Thyroid gland (tissue), 4 donors: ENCODE measurements around the gene WWC2. TPM values are rescaled to one million over a fixed set of nuclear protein-coding genes. Genes with fewer than 3 reads are reported as not detected.

ENCODE experiments used
- DNase-seq, 2 donors: peaks; one replicate each; pipeline ENCODE4 v3.0.0-alpha.2; 2019
- H3K27ac ChIP-seq, 3 donors: fragments of 200-600 bp; sonication (generic); 1 replicate in 2 of 3; 2 replicates in 1 of 3; pipeline ENCODE4 v1.5.1; 2016 to 2019; ENCODE audit warnings: mild to moderate bottlenecking in 1 of 3, moderate library complexity in 1 of 3
- H3K27me3 ChIP-seq: fragments of 200-600 bp; sonication (generic); one replicate; pipeline ENCODE4 v1.5.1; 2019
- H3K36me3 ChIP-seq, 2 donors: fragments of 200-600 bp; sonication (generic); one replicate each; pipeline ENCODE4 v1.5.1; 2016 to 2019
- H3K4me1 ChIP-seq, 2 donors: fragments of 200-600 bp; sonication (generic); one replicate each; pipeline ENCODE4 v1.5.1; 2017 to 2019
- H3K4me3 ChIP-seq, 3 donors: fragments of 200-600 bp; sonication (generic); replicated peaks in 1 of 3; 1 replicate in 2 of 3; 2 replicates in 1 of 3; pipeline ENCODE4 v1.5.1; 2016; ENCODE audit warnings: mild to moderate bottlenecking in 1 of 3
- H3K9me3 ChIP-seq: fragments of 200-600 bp; sonication (generic); one replicate; pipeline ENCODE4 v1.5.1; 2017
- POLR2A ChIP-seq, 2 donors: fragments of 450-650 bp; IDR thresholded peaks; one replicate each; pipeline ENCODE4 v1.6.1; 2017; ENCODE audit warnings: antibody characterized with exemption in 2 of 2, mild to moderate bottlenecking in 2 of 2, moderate library complexity in 1 of 2
- WGBS, 2 donors: methylation state at CpG; one replicate each; pipeline ENCODE4 v1.1.5; 2017; 5-methylcytosine and 5-hydroxymethylcytosine counted together
- intact Hi-C: fragments of 100-400 bp; cut with DNase I; formaldehyde crosslinking; loops from one replicate; pipeline ENCODE4 v1.15.1; 2023
- total RNA-seq, 4 donors: library from RNA; depleted of rRNA; stranded (reverse); fragments of >200 nt; gene quantifications; one replicate each; pipeline ENCODE4 v1.2.3, GENCODE V29; 2016
- TF ChIP-seq, protein P1 (sequence below), 6 experiments: fragments of 200-600 bp in 3 of 6; fragments of 450-650 bp in 3 of 6; sonication (generic) in 3 of 6; IDR thresholded peaks; one replicate each; pipeline ENCODE4 v1.5.1; 2016 to 2019; ENCODE audit warnings: antibody characterized with exemption in 6 of 6, mild to moderate bottlenecking in 2 of 6, inconsistent platforms in 1 of 6, moderate library complexity in 1 of 6

WWC2 gene
- total RNA-seq, 4 donors from 2014 or later = 44.6 to 87.4 (median 53.5) TPM

- no peak overlapping the region for H3K27ac ChIP-seq
- DNase-seq = no peak
- no peak overlapping the region for H3K4me3 ChIP-seq
- no peaks in the 10 kb centered on the region for H3K36me3 ChIP-seq
- intact Hi-C loops = no loop called here
- H3K9me3 ChIP-seq = no peaks in the 10 kb centered on the region
- no peaks in the 10 kb centered on the region for H3K27me3 ChIP-seq
- H3K4me1 ChIP-seq = no peaks in the 10 kb centered on the region
- TF ChIP-seq POLR2A (IDR thresholded peaks at IDR 0.05) = no peak
- TF ChIP-seq, protein P1, sequence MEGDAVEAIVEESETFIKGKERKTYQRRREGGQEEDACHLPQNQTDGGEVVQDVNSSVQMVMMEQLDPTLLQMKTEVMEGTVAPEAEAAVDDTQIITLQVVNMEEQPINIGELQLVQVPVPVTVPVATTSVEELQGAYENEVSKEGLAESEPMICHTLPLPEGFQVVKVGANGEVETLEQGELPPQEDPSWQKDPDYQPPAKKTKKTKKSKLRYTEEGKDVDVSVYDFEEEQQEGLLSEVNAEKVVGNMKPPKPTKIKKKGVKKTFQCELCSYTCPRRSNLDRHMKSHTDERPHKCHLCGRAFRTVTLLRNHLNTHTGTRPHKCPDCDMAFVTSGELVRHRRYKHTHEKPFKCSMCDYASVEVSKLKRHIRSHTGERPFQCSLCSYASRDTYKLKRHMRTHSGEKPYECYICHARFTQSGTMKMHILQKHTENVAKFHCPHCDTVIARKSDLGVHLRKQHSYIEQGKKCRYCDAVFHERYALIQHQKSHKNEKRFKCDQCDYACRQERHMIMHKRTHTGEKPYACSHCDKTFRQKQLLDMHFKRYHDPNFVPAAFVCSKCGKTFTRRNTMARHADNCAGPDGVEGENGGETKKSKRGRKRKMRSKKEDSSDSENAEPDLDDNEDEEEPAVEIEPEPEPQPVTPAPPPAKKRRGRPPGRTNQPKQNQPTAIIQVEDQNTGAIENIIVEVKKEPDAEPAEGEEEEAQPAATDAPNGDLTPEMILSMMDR (IDR thresholded peaks at IDR 0.05) = no peak
- 60 to 63% methylated on average over 11 of the region's 11 CpGs for WGBS, 2 donors
These were observed 233.4 kb downstream of the WWC2 start for GRCh38 chr4:183332447-183332846.

GRCh38 chr4:183333202-183333601, 234.1 kb downstream of the WWC2 start:
- no peak for DNase-seq
- WGBS, 2 donors = 94% methylated on average over 9 of the region's 9 CpGs
- no peak overlapping the region for H3K27ac ChIP-seq
- no peak for TF ChIP-seq POLR2A (IDR thresholded peaks at IDR 0.05)
- TF ChIP-seq, protein P1 (IDR thresholded peaks at IDR 0.05) = no peak
- H3K27me3 ChIP-seq = no peaks in the 10 kb centered on the region
- intact Hi-C loops = no loop called here
- H3K4me1 ChIP-seq = no peaks in the 10 kb centered on the region
- no peak overlapping the region for H3K4me3 ChIP-seq
- no peaks in the 10 kb centered on the region for H3K9me3 ChIP-seq
- no peaks in the 10 kb centered on the region for H3K36me3 ChIP-seq

- no peaks in the 10 kb centered on the region for H3K36me3 ChIP-seq
- no peak overlapping the region for H3K4me3 ChIP-seq
- WGBS, 2 donors = 85 to 93% methylated on average over 6 of the region's 6 CpGs
- no peaks in the 10 kb centered on the region for H3K4me1 ChIP-seq
- TF ChIP-seq POLR2A (IDR thresholded peaks at IDR 0.05) = no peak
- TF ChIP-seq, protein P1 (IDR thresholded peaks at IDR 0.05) = no peak
- H3K9me3 ChIP-seq = no peaks in the 10 kb centered on the region
- no peaks in the 10 kb centered on the region for H3K27me3 ChIP-seq
- no peak for DNase-seq
- H3K27ac ChIP-seq = no peak overlapping the region
- intact Hi-C loops = no loop called here
These were observed 234.9 kb downstream of the WWC2 start for GRCh38 chr4:183333983-183334382.

DNA sequence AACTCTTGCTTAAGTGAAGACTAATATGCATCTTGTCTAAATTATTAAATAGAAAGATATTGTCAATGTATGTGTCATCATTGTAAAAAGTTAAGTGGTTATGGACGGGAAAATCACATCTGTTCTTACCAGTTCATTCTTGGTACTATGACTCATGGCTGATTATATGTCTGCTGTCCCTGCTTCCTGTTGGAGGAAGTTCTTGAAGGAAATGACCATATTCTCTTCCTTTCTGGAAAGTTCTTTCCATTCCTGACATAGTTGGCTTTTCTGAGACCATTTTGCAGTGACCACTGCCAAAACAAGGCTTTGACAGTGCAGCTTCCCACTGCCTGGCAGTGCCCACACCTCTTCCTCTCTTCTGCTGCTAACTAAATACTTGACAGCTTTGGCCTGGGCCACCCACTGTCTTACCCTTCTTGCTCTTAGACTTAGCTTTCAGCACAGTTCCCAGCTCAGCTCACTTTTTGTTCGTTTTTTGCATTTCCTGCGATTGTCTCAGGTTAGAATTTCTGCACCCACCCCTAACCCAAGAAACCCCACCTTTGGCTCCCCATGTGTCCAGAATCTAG, 236.4 kb downstream of the WWC2 start:
- no peak for DNase-seq
- no peaks in the 10 kb centered on the region for H3K9me3 ChIP-seq
- no peak overlapping the region for H3K27ac ChIP-seq
- H3K4me3 ChIP-seq = no peak overlapping the region
- TF ChIP-seq POLR2A (IDR thresholded peaks at IDR 0.05) = no peak
- TF ChIP-seq, protein P1 (IDR thresholded peaks at IDR 0.05) = no peak
- intact Hi-C loops = no loop called here
- no peaks in the 10 kb centered on the region for H3K27me3 ChIP-seq
- no peaks in the 10 kb centered on the region for H3K4me1 ChIP-seq
- 67 to 80% methylated on average over 3 of the region's 3 CpGs for WGBS, 2 donors
- no peaks in the 10 kb centered on the region for H3K36me3 ChIP-seq

DNA sequence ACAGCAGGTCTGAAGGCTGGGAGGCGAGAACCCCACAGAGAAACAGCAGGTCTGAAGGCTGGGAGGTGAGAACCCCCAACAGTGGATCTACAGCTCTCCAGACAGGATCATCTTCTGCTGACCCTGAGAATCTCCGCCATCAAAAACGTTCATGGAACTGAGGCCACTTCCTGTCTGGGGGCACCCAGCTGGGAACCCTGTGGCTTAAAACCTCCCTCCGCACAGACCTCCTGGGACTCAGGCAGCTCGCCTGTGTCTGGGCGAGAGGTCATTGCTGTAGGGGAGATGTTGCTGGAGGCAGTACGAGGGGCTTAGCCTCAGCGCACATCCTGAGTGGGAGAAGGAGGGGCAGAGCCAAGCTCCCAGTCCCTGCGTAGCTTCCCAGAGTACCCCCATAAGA, 238.3 kb downstream of the WWC2 start:
- Histone ChIP-seq H3K27me3 (no peaks in the 10 kb centered on the region), H3K9me3 (no peaks in the 10 kb centered on the region), H3K36me3 (no peaks in the 10 kb centered on the region), H3K4me3 (no peak overlapping the region), H3K4me1 (peaks cover 0 to under 1% of the 10 kb centered on the region in 2 donors), H3K27ac (no peak overlapping the region)
- WGBS, 2 donors = 83% methylated on average over 8 to 9 of the region's 9 CpGs
- intact Hi-C loops = no loop called here
- TF ChIP-seq, protein P1 (IDR thresholded peaks at IDR 0.05) = no peak
- no peak for TF ChIP-seq POLR2A (IDR thresholded peaks at IDR 0.05)
- DNase-seq = no peak
